Heart left ventricle (tissue), 16 donors: Measurements from ENCODE around the gene CLPTM1L. TPM values are rescaled to one million over a fixed set of nuclear protein-coding genes. Genes with fewer than 3 reads are reported as not detected.

ENCODE experiments used
- ATAC-seq, 4 donors: fragments of 200-7000 bp; cut with Tn5 transposase; one replicate each; pipeline ENCODE4 v1.9.1; 2020 to 2022; ENCODE audit warnings: moderate library complexity in 4 of 4, mild to moderate bottlenecking in 3 of 4, moderate number of reproducible peaks in 1 of 4
- DNase-seq, 5 donors: peaks; one replicate each; pipeline ENCODE4 v3.0.0-alpha.2; 2020
- H3K27ac ChIP-seq, 12 donors: fragments of 200-600 bp; sonication (generic) in 4 of 12; one replicate each; pipeline versions ENCODE4 v1.5.0 to v1.8.0; 2016 to 2022; ENCODE audit warnings: mild to moderate bottlenecking in 2 of 12
- H3K27me3 ChIP-seq, 9 donors: fragments of 200-600 bp; sonication (generic) in 2 of 9; one replicate each; pipeline versions ENCODE4 v1.5.1 to v1.8.0; 2016 to 2022; ENCODE audit warnings: mild to moderate bottlenecking in 3 of 9
- H3K36me3 ChIP-seq, 9 donors: fragments of 200-600 bp; sonication (generic) in 2 of 9; one replicate each; pipeline versions ENCODE4 v1.5.0 to v1.8.0; 2018 to 2022; ENCODE audit warnings: mild to moderate bottlenecking in 2 of 9
- H3K4me1 ChIP-seq, 12 donors: fragments of 200-600 bp; sonication (generic) in 4 of 12; one replicate each; pipeline versions ENCODE4 v1.5.0 to v1.8.0; 2016 to 2022; ENCODE audit warnings: mild to moderate bottlenecking in 3 of 12
- H3K4me3 ChIP-seq, 12 donors: fragments of 200-600 bp; sonication (generic) in 4 of 12; one replicate each; pipeline versions ENCODE4 v1.5.0 to v1.8.0; 2017 to 2022; ENCODE audit warnings: mild to moderate bottlenecking in 9 of 12, moderate library complexity in 4 of 12
- H3K9me3 ChIP-seq, 12 donors: fragments of 200-600 bp; sonication (generic) in 4 of 12; one replicate each; pipeline versions ENCODE4 v1.5.0 to v1.8.0; 2016 to 2022; ENCODE audit warnings: mild to moderate bottlenecking in 1 of 12
- CTCF ChIP-seq, 12 donors: fragments of 200-600 bp; sonication (generic) in 4 of 12; IDR thresholded peaks; one replicate each; pipeline versions ENCODE4 v1.5.0 to v1.8.0; 2018 to 2022; ENCODE audit warnings: antibody characterized with exemption in 12 of 12, mild to moderate bottlenecking in 5 of 12
- POLR2A ChIP-seq, 2 donors: fragments of 450-650 bp; IDR thresholded peaks; one replicate each; pipeline ENCODE4 v1.6.1; 2017; ENCODE audit warnings: antibody characterized with exemption in 2 of 2, mild to moderate bottlenecking in 2 of 2, moderate library complexity in 2 of 2
- WGBS, 4 donors: extraction: QIAGEN DNeasy Blood & Tissue Kit in 2 of 4; methylation state at CpG; one replicate each; pipeline versions ENCODE4 v1.1.5 to v1.1.7; 2013 to 2018; 5-methylcytosine and 5-hydroxymethylcytosine counted together
- intact Hi-C, 10 donors: fragments of 100-400 bp; cut with DNase I; formaldehyde crosslinking; loops; one replicate each; pipeline versions ENCODE4 v1.11.1 to v1.14.2; 2022
- polyA plus RNA-seq, 2 donors: library from polyadenylated mRNA; stranded (reverse); fragments of 200-250 nt; gene quantifications; one replicate each; pipeline ENCODE4 v1.2.3, GENCODE V29; 2013
- total RNA-seq, 9 donors: library from RNA; depleted of rRNA in 2 of 9; stranded (reverse); fragments of >200 nt in 2 of 9; fragmentation: NEBNext Ultra II Directional in 3 of 9; extraction: Animal tissue kit (Norgen Biotek cat#: 25700) in 3 of 9; gene quantifications; one replicate each; pipeline versions ENCODE4 v1.1.0 to v1.2.4, GENCODE V29; 2016 to 2023
- donor health status: ischemic (EF 13 %, LVEDD 7.1; RV severe dilation, severe dysfunction).
- donor health status: healthy with polysubstance abuse.
- donor health status: DM: no; HTN: yes; CAD: no.
- donor health status: DM: no; HTN: no; CAD: no.
- donor health status: ischemic (EF 25% LVEDD 6.9; RV normal size, moderate dysfunction).
- donor health status: ischemic (EF 25% LVEDD 5.7; RV mildly dilated, moderate dysfunction).
- donor health status: healthy.
- donor health status: DM: yes; HTN: yes; CAD: no.
- donor health status: ischemic (EF 35%, LVEDD 5.7; RV mildly dilated, moderate dysfunction).
- donor health status: nonischemic (EF 11% LVEDD 7.7; RV severe dilation, severe dysfunction).
- donor health status: DM: yes; HTN: yes; CAD: no.
- donor health status: PGD.
- donor health status: ischemic (EF 29% LVEDD 5.4; RV normal size, mild dysfunction).
- donor health status: nonischemic (EF 23%, LVEDD 6.1; RV moderate dilation, normal function).

The CLPTM1L gene
- total and polyA plus RNA-seq, 11 donors: 23.5 to 96.8 (median 39.4) TPM

- ATAC-seq: no peak
- DNase-seq: no peak
- peaks cover 0 to 69% (median 53%) of the 10 kb centered on the region in 9 donors for H3K36me3 ChIP-seq
- H3K27ac ChIP-seq: no peak overlapping the region
- H3K4me1 ChIP-seq: no peaks in the 10 kb centered on the region
- no peak for TF ChIP-seq CTCF (IDR thresholded peaks at IDR 0.05)
- TF ChIP-seq POLR2A (IDR thresholded peaks at IDR 0.05): no peak
- no peak overlapping the region for H3K4me3 ChIP-seq
- intact Hi-C loops: no loop called here
- H3K9me3 ChIP-seq: no peaks in the 10 kb centered on the region
- no peaks in the 10 kb centered on the region for H3K27me3 ChIP-seq
- 87 to 92% (median 91%) methylated on average over 16 to 22 of the region's 22 CpGs for WGBS, 4 donors
Observed at GRCh38 chr5:1325870-1326531, 18.9 kb downstream of the CLPTM1L start.

DNA sequence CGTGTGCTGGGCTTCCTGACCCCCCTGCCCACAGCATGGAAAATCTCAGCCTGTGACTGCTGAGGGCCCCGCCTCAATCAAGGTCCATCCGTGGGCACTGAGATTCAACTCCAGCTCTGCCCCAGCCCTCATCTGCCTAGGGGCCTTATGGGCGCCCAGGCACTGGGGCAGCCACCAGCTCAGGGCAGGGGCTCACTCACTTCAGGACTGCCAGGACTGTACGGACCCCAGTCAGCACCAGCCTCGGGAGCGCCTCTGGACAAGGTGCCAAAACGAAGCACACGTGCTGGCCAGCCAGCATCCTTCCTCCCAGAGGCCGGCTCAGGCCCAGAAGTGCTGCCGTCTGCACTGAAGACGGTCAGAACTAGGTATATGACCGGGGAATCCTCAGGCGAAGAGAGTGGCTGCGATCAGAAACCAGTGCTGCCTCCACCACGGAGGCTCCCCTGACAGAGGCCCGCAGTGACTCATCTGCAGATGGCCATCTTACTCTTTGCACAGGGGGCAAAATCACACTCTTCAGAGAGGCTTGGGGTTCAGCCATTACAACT, 19.6 kb downstream of the CLPTM1L start:
- TF ChIP-seq POLR2A (IDR thresholded peaks at IDR 0.05) (no peak), CTCF (IDR thresholded peaks at IDR 0.05) (no peak)
- H3K4me3 ChIP-seq: no peak overlapping the region
- no peaks in the 10 kb centered on the region for H3K27me3 ChIP-seq
- H3K27ac ChIP-seq: no peak overlapping the region
- intact Hi-C loops: no loop called here
- DNase-seq (peak in 2 of 5 donors; percentile 18 to 48), ATAC-seq (peak in 3 of 4 donors; percentile 22 to 27 (median 26))
- no peaks in the 10 kb centered on the region for H3K4me1 ChIP-seq
- H3K9me3 ChIP-seq: no peaks in the 10 kb centered on the region
- 90 to 94% (median 91%) methylated on average over 5 to 17 of the region's 17 CpGs for WGBS, 4 donors
- peaks cover 0 to 69% (median 54%) of the 10 kb centered on the region in 9 donors for H3K36me3 ChIP-seq

- TF ChIP-seq POLR2A (IDR thresholded peaks at IDR 0.05) (no peak), CTCF (IDR thresholded peaks at IDR 0.05) (no peak)
- ATAC-seq (peak in 3 of 4 donors; percentile 51 to 60 (median 60)), DNase-seq (peak in 1 of 5 donors; percentile 22)
- intact Hi-C loops: no loop called here
- Histone ChIP-seq H3K27me3 (no peaks in the 10 kb centered on the region), H3K4me1 (no peaks in the 10 kb centered on the region), H3K36me3 (peaks cover 0 to 70% (median 55%) of the 10 kb centered on the region in 9 donors), H3K9me3 (no peaks in the 10 kb centered on the region), H3K4me3 (no peak overlapping the region), H3K27ac (no peak overlapping the region)
- 77 to 93% (median 91%) methylated on average over 10 to 17 of the region's 17 CpGs for WGBS, 4 donors
Observed at GRCh38 chr5:1324719-1325190, 20.1 kb downstream of the CLPTM1L start.

DNA sequence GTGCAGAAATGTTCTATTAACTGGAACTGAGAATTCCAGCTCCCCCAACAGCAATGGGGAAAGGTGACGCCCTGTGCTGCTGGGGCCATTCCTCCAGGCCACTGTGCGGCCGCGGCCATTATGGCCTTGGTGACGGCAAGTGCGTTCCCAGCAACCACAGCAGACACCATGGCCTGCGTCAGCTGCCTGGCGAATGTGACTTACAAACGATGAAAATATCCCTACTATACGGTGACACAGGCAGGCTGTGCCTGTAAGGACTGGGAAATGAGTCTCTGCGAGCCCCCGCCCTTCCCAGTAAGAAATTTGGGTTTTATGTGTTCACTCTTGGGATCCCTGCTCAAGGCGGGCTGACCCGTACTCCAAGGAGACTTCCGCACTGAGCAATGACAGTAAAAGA, 20.6 kb downstream of the CLPTM1L start:
- TF ChIP-seq POLR2A (IDR thresholded peaks at IDR 0.05) (no peak), CTCF (IDR thresholded peaks at IDR 0.05) (no peak)
- Histone ChIP-seq H3K27ac (no peak overlapping the region), H3K36me3 (peaks cover 0 to 74% (median 59%) of the 10 kb centered on the region in 9 donors), H3K4me1 (no peaks in the 10 kb centered on the region), H3K4me3 (no peak overlapping the region), H3K27me3 (no peaks in the 10 kb centered on the region), H3K9me3 (no peaks in the 10 kb centered on the region)
- DNase-seq: peak in 1 of 5 donors; percentile 48
- WGBS, 4 donors: 92 to 98% (median 97%) methylated on average over 13 to 15 of the region's 15 CpGs
- intact Hi-C loops: no loop called here
- no peak for ATAC-seq
